ENCODE data around the gene TNRC18.
"Not testable (repeated sequence)": the region's sequence is repeated elsewhere in the genome, so short reads cannot be mapped to it uniquely, and the experiment has no call there.

Gene TNRC18

GRCh38 chr7:5265320-5266190 lies 158.1 kb downstream of the TNRC18 start:
- no peak for DNase-seq (ENCODE audit: low read depth)
- H3K4me3 ChIP-seq (ENCODE audit: low read depth, low read length), result no peak overlapping the region

DNA sequence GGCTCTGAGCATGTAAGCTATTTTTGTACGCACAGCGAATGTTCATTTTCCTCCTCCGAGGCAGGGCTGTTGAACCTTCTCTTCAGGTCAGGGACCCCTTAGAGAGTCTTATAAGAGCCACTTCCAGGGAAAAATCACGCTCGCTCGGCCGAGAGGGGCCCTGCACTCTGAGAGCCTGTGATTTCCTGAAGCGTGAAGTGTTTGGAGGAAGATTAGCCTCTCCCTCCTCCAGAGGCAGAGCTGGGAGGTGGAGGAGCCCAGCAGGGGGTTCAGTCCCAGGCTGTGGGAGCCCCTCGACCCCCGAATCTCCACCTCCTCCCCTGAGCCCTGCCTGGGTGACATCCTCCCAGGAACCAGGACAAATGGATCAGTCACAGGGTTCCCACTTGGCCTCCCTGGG lies 160.6 kb downstream of the TNRC18 start:
- not testable (repeated sequence) for DNase-seq (ENCODE audit: low read depth); H3K4me3 ChIP-seq (ENCODE audit: low read depth, low read length)

- DNase-seq (ENCODE audit: low read depth); H3K4me3 ChIP-seq (ENCODE audit: low read depth, low read length): not testable (repeated sequence)
These were observed 163.0 kb downstream of the TNRC18 start for GRCh38 chr7:5260530-5261068.

Data from skeletal muscle cell (primary cell).